Psoas muscle (tissue), 8 donors: Measurements from ENCODE around the gene SDC1. TPM values are rescaled to one million over a fixed set of nuclear protein-coding genes. Genes with fewer than 3 reads are reported as not detected.

Source experiments
- ATAC-seq, 4 donors: fragments of 200-7000 bp; cut with Tn5 transposase; one replicate each; pipeline ENCODE4 v1.9.1; 2020; ENCODE audit warnings: moderate library complexity in 3 of 4, mild to moderate bottlenecking in 2 of 4
- DNase-seq, 2 donors: peaks; one replicate each; pipeline ENCODE4 v3.0.0-alpha.2; 2020
- H3K27ac ChIP-seq: fragments of 200-600 bp; one replicate; pipeline ENCODE4 v1.8.0; 2022
- H3K27me3 ChIP-seq, 3 donors: fragments of 200-600 bp in 1 of 3; one replicate each; pipeline versions ENCODE4 v1.6.1 to v1.8.0; 2013 to 2022; ENCODE audit warnings: low read length in 2 of 3, mild to moderate bottlenecking in 2 of 3, moderate library complexity in 1 of 3; ENCODE audit not compliant: insufficient read depth in 3 of 3
- H3K36me3 ChIP-seq, 2 donors: fragments of 200-600 bp in 1 of 2; one replicate each; pipeline versions ENCODE4 v1.6.1 to v1.8.0; 2013 to 2022; ENCODE audit warnings: low read depth in 1 of 2, mild to moderate bottlenecking in 1 of 2, moderate library complexity in 1 of 2; ENCODE audit not compliant: insufficient read depth in 1 of 2
- H3K4me1 ChIP-seq: fragments of 200-600 bp; one replicate; pipeline ENCODE4 v1.8.0; 2022
- H3K4me3 ChIP-seq: fragments of 200-600 bp; one replicate; pipeline ENCODE4 v1.8.0; 2022; ENCODE audit warnings: mild to moderate bottlenecking
- H3K9me3 ChIP-seq: fragments of 200-600 bp; one replicate; pipeline ENCODE4 v1.8.0; 2022
- CTCF ChIP-seq: fragments of 200-600 bp; IDR thresholded peaks from one replicate; pipeline ENCODE4 v1.8.0; 2022; ENCODE audit warnings: antibody characterized with exemption
- WGBS, 3 donors: extraction: QIAGEN DNeasy Blood & Tissue Kit; methylation state at CpG; one replicate each; pipeline versions ENCODE4 v1.1.6 to v1.1.7; 2013; 5-methylcytosine and 5-hydroxymethylcytosine counted together
- intact Hi-C, 2 donors: fragments of 100-400 bp; cut with DNase I; formaldehyde crosslinking; loops; one replicate each; pipeline versions ENCODE4 v1.11.0 to v1.14.2; 2022
- polyA plus RNA-seq, 3 donors: library from polyadenylated mRNA; stranded (reverse); fragments of 200-250 nt; gene quantifications; one replicate each; pipeline ENCODE4 v1.2.3, GENCODE V29; 2013
- total RNA-seq, 4 donors: library from RNA; stranded (reverse); fragmentation: NEBNext Ultra II Directional in 2 of 4; extraction: Animal tissue kit (Norgen Biotek cat#: 25700) in 2 of 4; gene quantifications; one replicate each; pipeline versions ENCODE4 v1.2.1 to v1.2.4, GENCODE V29; 2021 to 2023
- donor health status: healthy with polysubstance abuse.
- donor health status: DM: no; HTN: no; CAD: no; lungs with moderate emphysema.
- donor health status: Bipolar disorder and iron deficiency.
- donor health status: healthy.
- donor health status: DM: yes; HTN: yes; CAD: no.
- donor health status: DM: no; HTN: no; CAD: no.
- donor health status: DM: no; HTN: no; CAD: no.
- donor health status: DM: yes; HTN: yes; CAD: no.

SDC1 gene
- total and polyA plus RNA-seq, 7 donors: 0.07 to 0.38 (median 0.11) TPM; not detected in 1

GRCh38 chr2:20178666-20179465, 46.1 kb downstream of the SDC1 start:
- 87 to 89% (median 87%) methylated on average over 10 of the region's 10 CpGs for WGBS, 3 donors
- Histone ChIP-seq H3K27ac (no peak overlapping the region), H3K9me3 (no peaks in the 10 kb centered on the region), H3K4me3 (no peak overlapping the region), H3K27me3 (no peaks in the 10 kb centered on the region), H3K36me3 (no peaks in the 10 kb centered on the region), H3K4me1 (no peaks in the 10 kb centered on the region)
- ATAC-seq: no peak
- TF ChIP-seq CTCF: no peak
- no peak for DNase-seq
- intact Hi-C loops: no loop called here

DNA sequence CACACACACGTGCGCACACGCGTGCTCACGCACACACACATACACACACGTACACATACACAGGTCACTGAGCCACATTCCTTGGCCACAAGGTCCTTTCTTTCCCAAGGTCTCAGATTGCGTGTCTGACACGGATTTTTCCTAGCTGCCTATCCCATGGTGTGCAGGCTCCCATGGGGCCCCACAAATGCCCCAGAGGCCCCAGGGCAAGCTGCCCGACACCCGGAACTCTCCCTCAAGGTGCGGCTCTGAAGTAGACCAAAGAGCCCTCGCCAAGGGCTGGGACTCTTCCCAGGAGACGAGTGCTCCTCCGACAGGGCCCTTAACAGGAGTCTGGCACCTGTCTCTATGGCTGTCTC, 46.7 kb downstream of the SDC1 start:
- DNase-seq (no peak), ATAC-seq (no peak)
- 78 to 88% (median 82%) methylated on average over 14 of the region's 14 CpGs for WGBS, 3 donors
- Histone ChIP-seq H3K4me1 (no peaks in the 10 kb centered on the region), H3K4me3 (no peak overlapping the region), H3K9me3 (no peaks in the 10 kb centered on the region), H3K36me3 (no peaks in the 10 kb centered on the region), H3K27ac (no peak overlapping the region), H3K27me3 (no peaks in the 10 kb centered on the region)
- intact Hi-C loops: no loop called here
- TF ChIP-seq CTCF: no peak

DNA sequence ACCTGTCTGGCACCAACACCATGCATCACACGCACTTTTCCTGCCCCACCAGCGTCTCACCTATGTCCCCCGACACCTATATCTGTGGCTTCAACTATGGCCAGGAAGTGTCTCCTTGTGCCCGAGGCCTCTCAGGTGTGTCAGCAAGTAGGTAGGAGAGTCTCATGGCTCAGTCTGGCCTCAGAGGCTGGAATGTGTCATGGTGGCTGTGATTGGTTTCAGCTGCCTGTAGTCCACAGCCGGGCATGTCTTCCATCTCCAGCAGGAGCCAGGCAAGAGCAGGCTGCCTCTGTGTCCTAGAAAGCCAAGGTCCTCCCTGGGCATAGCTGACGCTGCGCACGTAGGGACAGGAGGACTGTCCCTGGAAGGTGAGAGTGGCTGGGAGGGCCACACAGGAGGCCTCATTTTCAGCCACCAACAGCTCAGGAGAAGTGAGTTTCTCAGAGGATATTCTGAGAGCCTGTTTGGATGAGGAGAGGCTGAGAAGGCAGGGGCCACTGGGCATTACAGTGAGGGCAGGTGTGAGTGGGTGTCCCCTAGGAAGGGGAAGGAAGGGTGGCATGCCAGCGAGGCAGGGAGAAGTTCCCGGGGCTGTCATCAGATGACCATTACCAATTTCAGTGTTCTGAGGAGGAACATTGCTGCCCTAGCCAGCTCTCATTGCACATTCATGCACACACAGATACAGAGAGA, 47.2 kb downstream of the SDC1 start:
- Histone ChIP-seq H3K9me3 (no peaks in the 10 kb centered on the region), H3K4me3 (no peak overlapping the region), H3K27me3 (no peaks in the 10 kb centered on the region), H3K27ac (no peak overlapping the region), H3K36me3 (no peaks in the 10 kb centered on the region), H3K4me1 (no peaks in the 10 kb centered on the region)
- DNase-seq: no peak
- intact Hi-C loops: no loop called here
- 86 to 87% (median 87%) methylated on average over 10 of the region's 10 CpGs for WGBS, 3 donors
- no peak for ATAC-seq
- no peak for TF ChIP-seq CTCF

DNA sequence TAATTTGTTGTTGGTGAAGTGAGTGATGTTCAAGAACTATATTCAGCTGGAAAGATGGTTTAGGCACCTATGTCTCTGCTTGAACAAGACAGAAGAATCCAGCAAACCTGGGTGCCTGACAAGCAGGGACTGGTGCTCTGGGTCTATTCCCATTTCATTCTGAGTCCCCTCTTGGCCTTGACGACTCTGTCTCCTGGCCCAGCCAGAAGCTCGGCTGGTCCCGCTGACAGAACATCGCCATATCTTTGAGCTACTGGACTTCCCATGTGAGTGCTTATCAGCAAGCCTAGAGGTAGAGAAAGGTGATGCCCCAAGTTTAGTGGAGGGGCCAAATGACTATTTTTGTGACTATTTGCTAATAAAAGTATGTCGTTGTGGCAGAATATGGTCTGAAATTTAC, 48.2 kb downstream of the SDC1 start:
- H3K27ac ChIP-seq: no peak overlapping the region
- DNase-seq (no peak), ATAC-seq (no peak)
- no peak for TF ChIP-seq CTCF
- no peaks in the 10 kb centered on the region for H3K9me3 ChIP-seq
- H3K27me3 ChIP-seq: no peaks in the 10 kb centered on the region
- intact Hi-C loops: no loop called here
- H3K4me3 ChIP-seq: no peak overlapping the region
- WGBS, 3 donors: 82 to 90% (median 84%) methylated on average over 5 of the region's 5 CpGs
- H3K4me1 ChIP-seq: no peaks in the 10 kb centered on the region
- H3K36me3 ChIP-seq: no peaks in the 10 kb centered on the region
